ENCODE results near the gene SLC36A4.

- TF ChIP-seq EZH2 (IDR thresholded peaks at IDR 0.05; ENCODE audit: low read length, missing control alignments) = no peak
- no peak for TF ChIP-seq CTCF (conservative IDR thresholded peaks at IDR 0.05 in 1 of 2, IDR thresholded peaks at IDR 0.05 in 1 of 2; ENCODE audit: low read depth in 1 of 2, low read length in 2 of 2)
Measured at GRCh38 chr11:93099806-93100205, 98.0 kb downstream of the SLC36A4 start.

Measured in fibroblast of lung (primary cell).